Trophoblast cell (in vitro differentiated cells and primary cell): ENCODE data around the gene FAM151A.

Source experiments
- DNase-seq, 2 donors: peaks; one replicate each; pipeline ENCODE4 v3.0.0-alpha.2; 2016
- H2AFZ ChIP-seq: 2 replicates; pipeline ENCODE4 v1.6.1; 2013; ENCODE audit warnings: low read length, moderate library complexity, mild to moderate bottlenecking; ENCODE audit not compliant: insufficient read depth, poor library complexity
- H2AK5ac ChIP-seq: 2 replicates; pipeline ENCODE4 v1.6.1; 2013; ENCODE audit warnings: mild to moderate bottlenecking, low read length
- H2BK120ac ChIP-seq: 2 replicates; pipeline ENCODE4 v1.6.1; 2013; ENCODE audit warnings: low read length, mild to moderate bottlenecking, moderate library complexity; ENCODE audit not compliant: insufficient read depth, poor library complexity
- H2BK12ac ChIP-seq: 2 replicates; pipeline ENCODE4 v1.6.1; 2013; ENCODE audit warnings: mild to moderate bottlenecking, low read length, moderate library complexity
- H2BK5ac ChIP-seq: 2 replicates; pipeline ENCODE4 v1.6.1; 2013; ENCODE audit warnings: low read length, low read depth, moderate library complexity, mild to moderate bottlenecking; ENCODE audit not compliant: poor library complexity
- H3K14ac ChIP-seq: 2 replicates; pipeline ENCODE4 v1.6.1; 2013; ENCODE audit warnings: mild to moderate bottlenecking, low read length
- H3K18ac ChIP-seq: 2 replicates; pipeline ENCODE4 v1.6.1; 2013; ENCODE audit warnings: mild to moderate bottlenecking, low read length
- H3K23ac ChIP-seq: 2 replicates; pipeline ENCODE4 v1.6.1; 2013; ENCODE audit warnings: low read length
- H3K27ac ChIP-seq: 2 replicates; pipeline ENCODE4 v1.5.1; 2013; ENCODE audit warnings: low read depth, mild to moderate bottlenecking, inconsistent platforms, low read length, moderate library complexity
- H3K27me3 ChIP-seq: 2 replicates; pipeline ENCODE4 v1.6.1; 2013; ENCODE audit warnings: inconsistent platforms, mild to moderate bottlenecking, low read length, moderate library complexity; ENCODE audit not compliant: insufficient read depth
- H3K36me3 ChIP-seq, 2 experiments: 1 replicate in 1 of 2; 2 replicates in 1 of 2; pipeline ENCODE4 v1.6.1; 2013; ENCODE audit warnings: low read length in 2 of 2, mild to moderate bottlenecking in 2 of 2, moderate library complexity in 1 of 2; ENCODE audit not compliant: insufficient read depth in 2 of 2, control insufficient read depth in 1 of 2
- H3K4ac ChIP-seq: 2 replicates; pipeline ENCODE4 v1.6.1; 2013; ENCODE audit warnings: low read depth, mild to moderate bottlenecking, low read length, moderate library complexity
- H3K4me1 ChIP-seq, 2 experiments: 1 replicate in 1 of 2; 2 replicates in 1 of 2; pipeline ENCODE4 v1.6.1; 2013; ENCODE audit warnings: low read length in 2 of 2, mild to moderate bottlenecking in 2 of 2, moderate library complexity in 1 of 2; ENCODE audit not compliant: insufficient read depth in 2 of 2, control insufficient read depth in 1 of 2
- H3K4me2 ChIP-seq: 2 replicates; pipeline ENCODE4 v1.6.1; 2013; ENCODE audit warnings: inconsistent platforms, mild to moderate bottlenecking, low read length, moderate library complexity
- H3K4me3 ChIP-seq: 2 replicates; pipeline ENCODE4 v1.5.1; 2013; ENCODE audit warnings: mild to moderate bottlenecking, low read depth, low read length, inconsistent platforms
- H3K79me1 ChIP-seq: one replicate; pipeline ENCODE4 v1.6.1; 2013; ENCODE audit warnings: low read length
- H3K79me2 ChIP-seq: 2 replicates; pipeline ENCODE4 v1.6.1; 2013; ENCODE audit warnings: low read length, mild to moderate bottlenecking; ENCODE audit not compliant: control insufficient read depth, insufficient read depth, poor library complexity
- H3K9ac ChIP-seq: 2 replicates; pipeline ENCODE4 v1.6.1; 2013; ENCODE audit warnings: mild to moderate bottlenecking, low read length
- H3K9me3 ChIP-seq: 2 replicates; pipeline ENCODE4 v1.6.1; 2013; ENCODE audit warnings: low read depth, mild to moderate bottlenecking, control low read depth, inconsistent platforms, low read length; ENCODE audit not compliant: insufficient read depth
- H4K12ac ChIP-seq: 2 replicates; pipeline ENCODE4 v1.6.1; 2013; ENCODE audit warnings: low read depth, mild to moderate bottlenecking, low read length, moderate library complexity
- H4K8ac ChIP-seq: 2 replicates; pipeline ENCODE4 v1.6.1; 2013; ENCODE audit warnings: low read depth, mild to moderate bottlenecking, low read length, moderate library complexity
- H4K91ac ChIP-seq: one replicate; pipeline ENCODE4 v1.6.1; 2013; ENCODE audit warnings: low read depth, mild to moderate bottlenecking, low read length, moderate library complexity
- WGBS: extraction: QIAGEN DNeasy Blood & Tissue Kit; methylation state at CpG from one replicate; pipeline ENCODE4 v1.1.7; 2013; ENCODE audit warnings: missing lambda C conversion rate; ENCODE audit not compliant: insufficient read length, insufficient coverage; ENCODE audit errors: extremely low coverage; 5-methylcytosine and 5-hydroxymethylcytosine counted together

FAM151A gene

GRCh38 chr1:54579337-54579781 lies 44.0 kb downstream of the FAM151A start:
- H3K36me3 ChIP-seq = no peaks in the 10 kb centered on the region
- H2BK12ac ChIP-seq = peak overlapping the region; percentile 27
- no peak overlapping the region for H3K4ac ChIP-seq
- H4K8ac ChIP-seq = peak overlapping the region; percentile 34
- peaks cover 18 to 21% of the 10 kb centered on the region in 2 experiments for H3K4me1 ChIP-seq
- H4K12ac ChIP-seq = peak overlapping the region; percentile 40
- H3K9ac ChIP-seq = no peak overlapping the region
- H4K91ac ChIP-seq = peak overlapping the region; percentile 70
- peak overlapping the region; percentile 42 for H3K14ac ChIP-seq
- H2AFZ ChIP-seq = no peak overlapping the region
- no peaks in the 10 kb centered on the region for H3K9me3 ChIP-seq
- H3K27me3 ChIP-seq = no peaks in the 10 kb centered on the region
- DNase-seq = no peak
- no peak overlapping the region for H3K23ac ChIP-seq
- peaks cover 4% of the 10 kb centered on the region for H3K79me1 ChIP-seq
- H3K18ac ChIP-seq = peak overlapping the region; percentile 21
- H3K4me3 ChIP-seq = no peak overlapping the region
- WGBS = no CpG with 5 or more reads among the region's 4 CpGs
- H2BK5ac ChIP-seq = no peak overlapping the region
- H3K4me2 ChIP-seq = no peak overlapping the region
- no peaks in the 10 kb centered on the region for H3K79me2 ChIP-seq
- H3K27ac ChIP-seq = no peak overlapping the region
- H2AK5ac ChIP-seq = no peak overlapping the region
- H2BK120ac ChIP-seq = no peak overlapping the region

- no CpG with 5 or more reads among the region's 6 CpGs for WGBS
- peak in 1 of 2 donors; percentile 29 for DNase-seq
- H3K4ac ChIP-seq = no peak overlapping the region
These were observed 45.7 kb downstream of the FAM151A start for GRCh38 chr1:54577612-54578011.

GRCh38 chr1:54575605-54576290 lies 47.6 kb downstream of the FAM151A start:
- Histone ChIP-seq H3K27me3 (no peaks in the 10 kb centered on the region), H3K23ac (no peak overlapping the region), H3K4ac (no peak overlapping the region), H4K91ac (no peak overlapping the region), H2BK5ac (no peak overlapping the region), H3K36me3 (no peaks in the 10 kb centered on the region), H3K18ac (no peak overlapping the region), H3K4me3 (no peak overlapping the region), H3K4me1 (peaks cover 30% of the 10 kb centered on the region in 2 experiments), H3K9me3 (no peaks in the 10 kb centered on the region), H3K79me1 (peaks cover 4% of the 10 kb centered on the region), H2BK120ac (no peak overlapping the region), H4K12ac (no peak overlapping the region), H3K27ac (no peak overlapping the region), H3K4me2 (no peak overlapping the region), H3K9ac (no peak overlapping the region), H2BK12ac (no peak overlapping the region), H2AK5ac (no peak overlapping the region), H3K79me2 (no peaks in the 10 kb centered on the region), H2AFZ (no peak overlapping the region), H4K8ac (no peak overlapping the region), H3K14ac (no peak overlapping the region)
- no CpG with 5 or more reads among the region's 8 CpGs for WGBS
- no peak for DNase-seq

More at GRCh38 chr1:54577612-54578011, 45.7 kb downstream of the FAM151A start:
- no peak overlapping the region for H4K12ac ChIP-seq
- no peak overlapping the region for H3K27ac ChIP-seq
- H3K9ac ChIP-seq = no peak overlapping the region
- no peak overlapping the region for H2AFZ ChIP-seq
- no peaks in the 10 kb centered on the region for H3K36me3 ChIP-seq
- H2BK12ac ChIP-seq = no peak overlapping the region
- peaks cover 20 to 21% of the 10 kb centered on the region in 2 experiments for H3K4me1 ChIP-seq
- H3K79me2 ChIP-seq = no peaks in the 10 kb centered on the region
- no peak overlapping the region for H4K8ac ChIP-seq
- H3K23ac ChIP-seq = no peak overlapping the region
- H2BK5ac ChIP-seq = no peak overlapping the region
- no peak overlapping the region for H4K91ac ChIP-seq
- H3K9me3 ChIP-seq = no peaks in the 10 kb centered on the region
- H3K4me2 ChIP-seq = no peak overlapping the region
- peaks cover 4% of the 10 kb centered on the region for H3K79me1 ChIP-seq
- H2AK5ac ChIP-seq = no peak overlapping the region
- no peaks in the 10 kb centered on the region for H3K27me3 ChIP-seq
- no peak overlapping the region for H3K4me3 ChIP-seq
- no peak overlapping the region for H3K18ac ChIP-seq
- H3K14ac ChIP-seq = no peak overlapping the region
- no peak overlapping the region for H2BK120ac ChIP-seq

GRCh38 chr1:54575161-54575560 lies 48.2 kb downstream of the FAM151A start:
- WGBS = no CpG with 5 or more reads among the region's 3 CpGs
- H4K8ac ChIP-seq = no peak overlapping the region
- H3K18ac ChIP-seq = no peak overlapping the region
- peaks cover 30% of the 10 kb centered on the region in 2 experiments for H3K4me1 ChIP-seq
- H3K27me3 ChIP-seq = no peaks in the 10 kb centered on the region
- no peak overlapping the region for H2BK5ac ChIP-seq
- no peak overlapping the region for H3K14ac ChIP-seq
- no peak overlapping the region for H4K91ac ChIP-seq
- no peaks in the 10 kb centered on the region for H3K36me3 ChIP-seq
- no peak for DNase-seq
- no peaks in the 10 kb centered on the region for H3K9me3 ChIP-seq
- no peak overlapping the region for H4K12ac ChIP-seq
- peaks cover 4% of the 10 kb centered on the region for H3K79me1 ChIP-seq
- H2AK5ac ChIP-seq = no peak overlapping the region
- no peak overlapping the region for H3K27ac ChIP-seq
- no peak overlapping the region for H2BK120ac ChIP-seq
- H2BK12ac ChIP-seq = no peak overlapping the region
- H2AFZ ChIP-seq = no peak overlapping the region
- no peak overlapping the region for H3K9ac ChIP-seq
- no peaks in the 10 kb centered on the region for H3K79me2 ChIP-seq
- no peak overlapping the region for H3K4me2 ChIP-seq
- no peak overlapping the region for H3K4me3 ChIP-seq
- no peak overlapping the region for H3K4ac ChIP-seq
- no peak overlapping the region for H3K23ac ChIP-seq
